ENCODE results near the gene GPS1.

GPS1 gene

DNA sequence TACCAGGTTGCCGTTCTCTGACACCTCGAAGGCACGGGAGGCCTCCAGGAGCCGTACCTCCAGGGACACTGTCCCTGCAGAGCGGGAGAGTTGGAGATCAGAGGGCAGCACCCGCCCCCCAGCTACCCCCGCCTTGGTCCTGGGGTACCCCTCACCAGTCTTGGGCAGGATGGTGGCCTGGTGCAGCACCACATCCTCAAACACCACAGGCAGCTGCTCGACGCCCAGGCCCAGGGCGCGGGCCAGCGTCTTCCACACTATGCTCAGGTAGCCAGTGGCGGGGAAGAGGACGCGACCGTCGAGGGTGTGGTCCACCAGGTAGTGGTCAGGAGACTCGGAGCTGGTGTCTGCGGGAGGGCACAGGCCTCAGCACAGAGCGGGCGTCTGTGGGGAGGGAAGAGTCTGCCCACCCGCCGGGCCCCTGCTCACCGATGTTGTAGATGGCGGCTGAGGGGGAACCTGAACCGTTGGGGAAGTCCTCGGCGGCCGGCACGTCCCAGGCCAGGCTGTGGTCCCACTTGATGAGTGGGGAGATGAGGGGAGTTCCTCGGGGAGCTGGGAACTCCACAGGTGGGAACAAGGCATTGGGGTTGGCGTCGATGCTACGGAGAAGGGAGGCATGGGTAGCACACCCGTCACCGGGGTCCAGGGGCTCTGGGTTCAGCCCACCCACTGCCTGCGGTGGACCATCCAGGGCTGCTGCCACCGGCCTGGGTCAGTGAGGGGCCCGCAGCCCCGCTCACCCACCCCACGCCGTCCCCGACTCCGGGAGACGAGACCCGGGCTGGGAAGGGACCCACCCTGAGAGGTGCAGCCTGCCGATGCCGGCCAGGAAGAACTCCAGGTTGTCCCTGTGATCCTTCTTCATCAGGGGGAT, 36.5 kb downstream of the GPS1 start:
- DNase-seq, result no peak

GRCh38 chr17:82088838-82089722, 37.4 kb downstream of the GPS1 start:
- DNase-seq, result no peak

- DNase-seq, result no peak
Observed at GRCh38 chr17:82089723-82090548, 38.2 kb downstream of the GPS1 start.

DNA sequence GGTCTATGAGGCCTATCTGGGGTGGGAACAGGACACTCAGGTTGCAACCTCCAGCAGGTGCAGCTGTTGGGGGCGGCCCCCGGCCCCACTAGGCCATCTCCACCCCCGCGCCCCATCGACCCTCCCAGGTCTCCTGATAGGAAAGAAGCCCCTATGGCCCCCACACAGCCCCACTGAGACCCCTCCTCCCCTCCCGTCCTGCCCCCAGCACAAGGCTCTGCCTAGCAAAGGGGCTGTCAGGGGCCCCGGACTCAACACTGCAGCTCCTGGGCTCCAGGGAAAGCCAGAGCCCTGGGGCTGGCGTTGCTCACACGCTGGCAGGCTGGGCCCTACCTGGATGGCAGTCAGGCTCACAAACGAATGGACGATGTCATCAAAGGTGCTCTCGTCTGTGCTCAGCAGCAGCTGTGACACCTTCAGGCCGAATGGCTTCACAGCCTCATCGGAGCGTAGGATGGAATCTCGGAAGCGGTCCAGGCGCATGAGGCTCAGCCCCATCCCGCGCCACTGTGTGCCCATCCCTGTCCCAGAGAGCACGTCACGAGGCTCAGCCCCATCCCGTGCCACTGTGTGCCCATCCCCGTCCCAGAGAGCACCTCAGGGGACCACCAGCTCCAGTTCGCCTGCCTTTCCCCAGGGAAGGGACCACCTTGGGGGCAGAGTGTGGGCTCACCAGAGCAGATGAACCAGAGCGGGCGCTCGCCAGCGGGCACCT, 39.0 kb downstream of the GPS1 start:
- DNase-seq, result no peak

DNA sequence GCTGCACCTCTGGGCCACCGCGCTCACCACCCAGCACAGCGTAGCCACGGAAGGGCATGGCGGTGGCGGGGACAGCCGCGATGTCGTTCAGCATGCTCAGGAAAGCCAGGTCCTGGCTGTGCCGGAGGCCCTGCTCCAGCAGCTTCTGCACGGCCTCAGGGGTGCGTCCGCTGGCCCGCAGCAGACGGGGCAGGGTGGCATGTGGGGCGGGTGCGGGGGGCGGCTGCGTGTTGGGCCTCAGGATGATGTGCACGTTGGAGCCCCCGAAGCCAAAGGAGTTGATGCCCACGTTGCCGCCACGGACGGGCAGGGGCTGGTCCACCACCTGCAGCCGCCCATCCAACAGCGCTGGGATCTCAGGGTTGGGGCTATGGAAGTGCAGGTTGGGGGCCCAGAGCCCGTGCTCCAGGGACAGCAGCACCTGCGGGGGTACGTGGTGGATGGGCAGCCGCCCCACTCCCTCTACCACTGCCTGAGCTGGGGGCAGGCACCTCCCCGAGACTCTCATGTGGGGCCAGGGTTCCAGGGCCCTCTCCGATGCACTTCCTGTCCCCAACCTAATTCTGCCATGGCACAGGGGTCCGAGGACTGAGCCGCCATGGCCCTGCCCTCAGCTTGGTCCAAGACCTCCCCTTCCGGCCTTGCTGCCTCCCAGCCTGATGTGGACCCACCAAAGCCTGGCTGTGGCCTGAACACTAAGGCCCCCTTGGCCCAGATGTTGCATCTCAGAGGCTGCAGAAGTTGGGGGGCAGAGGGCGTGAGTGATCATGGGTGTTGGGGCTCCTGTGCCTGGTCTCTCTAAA, 39.8 kb downstream of the GPS1 start:
- no peak for DNase-seq

GRCh38 chr17:82092094-82092586, 40.4 kb downstream of the GPS1 start:
- no peak for DNase-seq

DNA sequence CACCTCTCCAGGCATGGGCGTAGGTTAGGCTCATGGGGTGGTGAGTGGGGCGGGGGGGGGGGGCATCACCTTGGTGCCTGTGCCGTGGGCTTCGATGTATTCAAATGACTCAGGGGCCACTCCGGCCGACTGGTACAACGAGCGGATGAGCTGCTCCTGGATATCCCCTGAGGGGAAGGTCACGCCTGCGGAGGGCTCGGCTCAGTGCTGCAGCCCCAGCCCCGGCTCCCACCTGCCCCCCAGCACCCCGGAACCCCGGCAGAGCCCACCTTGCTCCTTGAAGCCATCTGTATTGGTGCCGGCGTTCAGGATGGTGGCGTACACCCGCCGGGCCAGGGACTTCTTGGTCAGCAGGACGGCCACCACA, 40.9 kb downstream of the GPS1 start:
- DNase-seq, result no peak

- DNase-seq, result no peak
Observed at GRCh38 chr17:82092995-82093751, 41.5 kb downstream of the GPS1 start.

DNA sequence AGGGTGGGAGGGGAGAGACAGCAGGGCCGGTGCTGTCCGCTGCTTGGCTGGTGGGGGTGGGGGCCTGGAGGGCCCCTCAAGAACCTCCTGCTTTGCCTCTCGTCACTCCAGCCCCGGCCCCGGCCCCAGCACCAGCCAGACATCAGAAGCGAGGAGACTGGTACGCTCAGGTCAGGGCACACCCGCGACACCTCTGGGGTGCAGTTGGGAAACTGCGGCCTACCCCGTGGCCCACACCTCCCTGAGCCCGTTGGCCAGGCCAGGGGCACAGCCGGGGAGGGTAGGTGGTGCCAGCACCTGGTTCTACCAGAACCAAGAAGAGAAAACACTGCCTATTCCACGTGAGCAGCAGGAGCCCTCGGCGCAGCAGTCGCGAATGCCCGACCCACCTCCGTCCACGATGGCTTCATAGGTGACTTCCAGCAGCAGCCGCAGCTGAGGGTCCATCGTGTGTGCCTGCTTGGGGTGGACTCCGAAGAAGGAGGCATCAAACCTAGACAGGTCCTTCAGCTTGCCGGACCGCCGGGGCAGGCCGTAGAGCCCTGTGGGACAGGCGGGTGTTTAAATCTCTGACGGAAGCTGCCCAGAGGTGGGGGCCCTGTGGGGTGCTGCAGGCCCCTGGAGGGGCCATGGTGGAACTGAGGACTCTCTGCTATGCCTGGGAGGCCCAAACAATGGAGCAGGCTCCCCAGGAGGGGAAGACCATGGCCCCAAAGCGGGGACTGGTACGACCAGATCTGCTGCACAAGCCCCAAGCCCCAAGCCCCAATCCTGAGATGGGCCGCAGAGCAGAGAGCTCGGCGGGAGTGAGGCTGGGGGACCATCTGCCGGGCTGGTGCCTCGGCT, 43.5 kb downstream of the GPS1 start:
- DNase-seq, result no peak

DNA sequence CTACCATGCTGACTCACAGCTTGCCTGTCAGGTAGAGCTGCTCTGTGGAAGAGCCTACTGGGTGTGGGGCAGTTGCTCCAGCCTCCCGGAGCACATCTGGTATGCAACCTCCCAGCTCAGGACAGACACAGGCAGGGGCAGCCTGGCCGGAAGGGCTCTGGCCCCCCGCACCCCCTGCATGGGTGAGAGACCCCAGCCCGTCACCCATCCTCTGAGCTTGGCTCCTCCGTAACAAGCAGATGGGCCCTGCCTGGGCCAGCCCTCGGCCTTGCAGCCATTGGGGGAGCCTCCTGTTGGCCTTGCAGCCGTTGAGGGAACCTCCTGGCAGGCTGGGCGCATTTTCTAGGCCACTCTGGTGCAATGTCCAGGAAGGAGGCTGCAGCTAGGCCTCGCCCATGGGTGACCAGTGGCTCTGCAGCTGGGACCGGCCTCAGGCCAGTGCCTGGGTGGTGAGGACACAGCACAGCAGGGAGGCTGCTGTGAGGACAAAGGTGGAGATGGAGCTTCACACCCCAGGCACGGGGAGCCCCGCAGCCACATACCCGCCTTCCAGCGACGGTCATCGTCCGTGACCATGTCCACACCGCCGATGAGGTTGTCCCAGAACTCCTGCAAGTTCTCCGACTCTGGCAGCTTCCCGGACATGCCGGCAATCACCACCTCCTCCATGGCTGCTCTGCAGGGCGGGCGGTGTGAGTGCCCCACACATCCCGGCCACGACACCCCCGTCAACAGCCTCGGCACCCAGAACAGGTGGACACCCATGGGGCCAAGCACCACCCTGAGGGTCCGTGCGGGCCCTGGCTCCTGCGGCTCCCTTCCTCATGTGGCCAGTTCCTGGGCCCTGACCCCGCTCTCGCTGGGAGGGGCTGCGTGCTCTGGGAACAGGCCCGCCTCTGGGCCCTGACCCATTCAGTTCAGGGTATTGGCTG, 44.3 kb downstream of the GPS1 start:
- no peak for DNase-seq

- no peak for DNase-seq
Observed at GRCh38 chr17:82096709-82097183, 45.0 kb downstream of the GPS1 start.

DNA sequence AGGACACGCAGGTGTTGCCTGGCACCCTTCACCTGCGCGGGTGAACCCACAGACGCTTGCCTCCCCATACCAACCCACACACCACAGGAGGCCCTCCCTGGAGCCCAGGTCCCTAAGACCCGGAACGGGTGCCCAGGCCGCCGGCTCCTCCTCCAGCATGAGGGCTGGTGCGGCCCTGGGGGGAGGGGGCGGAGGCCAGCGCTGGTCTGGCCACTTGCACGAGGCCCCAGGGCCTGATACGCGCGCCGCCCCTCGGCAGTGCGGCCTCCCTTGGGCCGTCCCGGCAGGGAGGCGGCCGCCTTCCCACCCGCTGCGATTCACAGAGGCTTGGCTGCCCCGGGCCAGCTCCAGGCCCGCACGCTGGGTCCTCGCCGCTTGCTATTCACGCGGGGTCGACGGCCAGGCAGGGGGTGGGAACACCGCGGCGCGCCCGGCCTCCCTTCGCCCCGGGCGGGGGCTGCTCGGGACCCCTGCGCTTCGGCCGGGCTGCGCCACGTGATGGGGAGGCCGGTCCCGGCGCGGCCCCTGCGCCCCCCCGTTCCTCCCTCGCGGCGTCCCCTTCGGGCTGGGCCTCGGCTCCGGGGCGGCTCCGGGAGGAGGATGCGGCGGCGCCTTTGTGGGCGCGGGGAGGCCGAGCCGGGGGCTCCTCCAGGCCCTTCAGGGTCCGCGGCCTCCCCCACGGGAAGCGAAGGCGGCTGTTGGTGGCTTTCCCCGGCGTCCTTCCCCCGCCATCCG, 45.7 kb downstream of the GPS1 start:
- DNase-seq, result peak in 12 of 51 donors; percentile 18 to 66 (median 44)

GRCh38 chr17:82097919-82098168, 46.1 kb downstream of the GPS1 start:
- peak in 1 of 51 donors; percentile 58 for DNase-seq

GRCh38 chr17:82098169-82098938, 46.7 kb downstream of the GPS1 start, which contains the start of gene FASN:
Gene FASN (minus strand): TSS chr17:82098236. CDS start chr17:82096445, 1,791 bp downstream.
- DNase-seq, result peak; percentile 60 to 96 (median 89)

Measured in hypothalamus (tissue), 51 donors.